Raji (cell line): ENCODE data around the gene PRPH.

ENCODE experiments used
- POLR2A ChIP-seq: IDR thresholded peaks from 2 replicates; pipeline ENCODE4 v1.6.1; 2011; ENCODE audit warnings: low read depth, low read length, control low read depth; ENCODE audit not compliant: insufficient read depth

Gene PRPH

GRCh38 chr12:49325606-49326005 lies 30.7 kb downstream of the PRPH start:
- no peak for TF ChIP-seq POLR2A

- TF ChIP-seq POLR2A = no peak
These were observed 32.4 kb downstream of the PRPH start for GRCh38 chr12:49327368-49327767.

DNA sequence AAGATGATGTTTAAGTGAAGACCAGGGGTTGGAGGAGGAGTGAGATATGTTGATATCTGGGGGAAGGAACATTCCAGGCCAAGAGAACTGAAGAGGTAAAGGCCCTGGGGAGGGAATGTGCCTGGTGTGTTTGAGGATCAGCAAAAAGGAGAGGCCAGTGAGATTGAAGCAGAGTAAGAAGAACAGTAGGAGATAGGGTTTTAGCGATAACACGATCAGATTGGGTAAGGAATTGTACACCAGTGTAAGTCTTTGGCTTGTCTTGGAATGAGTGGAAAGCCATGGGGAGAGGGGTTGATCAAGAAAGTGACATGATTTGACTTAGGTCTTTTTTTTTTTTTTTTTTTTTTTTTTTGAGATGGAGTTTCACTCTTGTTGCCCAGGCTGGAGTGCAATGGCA lies 32.9 kb downstream of the PRPH start:
- no peak for TF ChIP-seq POLR2A

DNA sequence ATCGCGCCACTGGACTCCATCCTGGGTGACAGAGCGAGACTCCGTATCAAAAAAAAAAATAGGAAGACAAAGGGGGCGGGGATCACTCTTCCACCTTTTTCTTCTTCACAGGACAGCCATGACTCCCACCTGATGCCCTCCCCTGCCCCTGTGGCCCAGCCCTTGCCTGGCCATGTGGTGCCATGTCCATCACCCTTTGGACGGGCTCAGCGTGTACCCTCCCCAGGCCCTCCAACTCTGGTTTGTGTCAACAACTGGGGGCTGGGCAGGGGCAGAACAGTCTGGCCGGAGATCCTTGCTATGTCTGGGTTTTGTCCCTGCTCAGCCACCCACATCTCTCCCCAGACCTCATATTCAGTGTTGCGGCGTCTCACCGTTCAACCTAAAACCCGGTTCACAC lies 33.9 kb downstream of the PRPH start:
- no peak for TF ChIP-seq POLR2A

- no peak for TF ChIP-seq POLR2A
These were observed 35.2 kb downstream of the PRPH start for GRCh38 chr12:49330032-49330619.

DNA sequence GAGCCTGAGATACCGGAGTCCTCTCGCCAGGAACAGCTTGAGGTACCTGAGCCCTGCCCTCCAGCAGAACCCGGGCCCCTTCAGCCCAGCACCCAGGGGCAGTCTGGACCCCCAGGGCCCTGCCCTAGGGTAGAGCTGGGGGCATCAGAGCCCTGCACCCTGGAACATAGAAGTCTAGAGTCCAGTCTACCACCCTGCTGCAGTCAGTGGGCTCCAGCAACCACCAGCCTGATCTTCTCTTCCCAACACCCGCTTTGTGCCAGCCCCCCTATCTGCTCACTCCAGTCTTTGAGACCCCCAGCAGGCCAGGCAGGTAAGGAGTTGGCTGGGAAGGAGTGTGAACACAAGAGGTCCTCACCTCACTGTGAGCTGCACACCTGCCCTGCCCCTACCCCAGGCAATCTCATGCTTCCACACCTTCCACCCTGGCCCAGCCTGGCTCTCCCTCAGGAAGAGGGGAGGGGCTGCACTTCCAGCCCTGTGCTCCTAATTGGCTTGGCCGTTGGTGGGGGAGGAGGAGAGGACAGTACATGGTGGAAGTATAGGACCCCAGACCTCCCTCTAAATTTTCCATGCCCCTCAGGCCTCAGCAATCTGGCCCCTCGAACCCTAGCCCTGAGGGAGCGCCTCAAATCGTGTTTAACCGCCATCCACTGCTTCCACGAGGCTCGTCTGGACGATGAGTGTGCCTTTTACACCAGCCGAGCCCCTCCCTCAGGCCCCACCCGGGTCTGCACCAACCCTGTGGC lies 35.9 kb downstream of the PRPH start:
- TF ChIP-seq POLR2A = no peak

DNA sequence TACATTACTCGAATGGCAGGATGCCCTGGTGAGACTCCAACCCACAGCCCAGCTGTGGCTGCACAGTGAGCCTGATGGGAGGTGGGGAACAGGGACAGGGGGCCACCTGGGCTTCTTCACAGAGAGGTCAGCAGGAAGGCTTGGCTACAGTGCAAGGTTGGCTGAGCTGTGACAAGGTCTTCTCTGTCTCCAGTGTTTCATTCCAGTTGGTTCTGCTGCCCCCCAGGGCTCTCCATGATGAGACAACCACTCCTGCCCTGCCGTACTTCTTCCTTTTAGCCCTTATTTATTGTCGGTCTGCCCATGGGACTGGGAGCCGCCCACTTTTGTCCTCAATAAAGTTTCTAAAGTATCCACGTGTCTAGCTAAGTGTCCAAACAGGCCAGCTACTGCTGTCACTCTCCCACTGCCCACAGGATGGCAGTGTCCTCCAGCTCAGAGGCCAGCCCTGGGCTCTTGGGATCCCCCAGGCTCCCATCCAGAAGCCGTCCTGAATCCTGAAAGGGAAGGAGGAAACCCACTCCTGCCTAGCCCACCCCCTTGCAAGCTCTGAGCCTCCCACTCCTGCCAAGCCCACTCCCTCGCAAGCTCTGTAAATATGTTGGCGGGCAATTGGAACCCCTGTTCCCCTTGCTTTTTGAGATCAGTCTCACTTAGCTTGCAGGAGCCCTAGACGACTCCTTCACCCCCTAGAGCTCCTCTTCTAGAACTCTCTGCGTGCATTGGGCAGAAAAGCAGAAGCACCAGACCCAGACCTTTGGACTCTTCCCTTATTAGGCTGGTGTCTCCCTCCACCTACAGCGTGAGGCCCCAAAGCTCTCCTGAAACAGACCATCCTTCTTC lies 36.7 kb downstream of the PRPH start:
- no peak for TF ChIP-seq POLR2A

DNA sequence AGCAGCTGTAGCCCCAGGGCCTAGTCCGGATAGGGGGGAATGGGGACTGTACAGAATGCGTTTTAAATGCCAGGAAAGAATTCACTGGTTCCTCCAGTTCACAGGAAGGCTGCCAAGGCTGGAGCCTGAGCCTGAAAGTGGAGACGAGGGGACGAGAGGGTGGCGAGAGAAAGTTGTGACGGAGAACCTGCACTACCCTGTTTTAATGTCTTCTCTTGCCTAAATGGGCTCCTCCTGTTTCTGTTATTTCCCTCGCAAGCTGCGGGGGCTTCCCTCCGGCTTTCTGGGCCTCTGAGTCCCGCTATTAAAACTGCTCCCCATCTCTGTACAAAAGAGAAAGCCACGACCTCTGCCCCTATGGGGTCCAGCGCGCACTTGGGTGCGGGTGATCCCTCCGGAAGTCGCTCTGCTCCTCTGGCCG lies 37.5 kb downstream of the PRPH start:
- no peak for TF ChIP-seq POLR2A

GRCh38 chr12:49332891-49333371 lies 38.0 kb downstream of the PRPH start:
- no peak for TF ChIP-seq POLR2A

- TF ChIP-seq POLR2A = no peak
These were observed 39.3 kb downstream of the PRPH start for GRCh38 chr12:49334226-49334625.

DNA sequence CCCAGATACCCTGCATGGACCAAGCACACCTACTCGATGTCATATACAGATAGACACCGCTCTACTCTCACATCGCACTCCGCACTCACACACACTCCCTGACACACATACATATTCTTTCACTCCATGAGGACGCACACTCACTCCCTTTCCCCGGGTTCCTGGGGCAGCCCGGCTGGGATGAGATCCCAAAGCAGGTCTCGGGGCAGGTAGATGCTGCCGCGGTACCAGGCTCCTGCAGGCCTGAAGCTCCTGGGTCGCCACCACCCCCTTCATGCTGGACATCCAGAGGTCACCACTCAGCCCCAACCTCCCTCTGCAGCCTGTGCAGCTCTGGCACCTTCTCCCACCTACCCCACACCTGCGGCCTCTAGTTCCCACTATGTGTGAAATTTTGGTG lies 39.7 kb downstream of the PRPH start:
- TF ChIP-seq POLR2A = no peak

DNA sequence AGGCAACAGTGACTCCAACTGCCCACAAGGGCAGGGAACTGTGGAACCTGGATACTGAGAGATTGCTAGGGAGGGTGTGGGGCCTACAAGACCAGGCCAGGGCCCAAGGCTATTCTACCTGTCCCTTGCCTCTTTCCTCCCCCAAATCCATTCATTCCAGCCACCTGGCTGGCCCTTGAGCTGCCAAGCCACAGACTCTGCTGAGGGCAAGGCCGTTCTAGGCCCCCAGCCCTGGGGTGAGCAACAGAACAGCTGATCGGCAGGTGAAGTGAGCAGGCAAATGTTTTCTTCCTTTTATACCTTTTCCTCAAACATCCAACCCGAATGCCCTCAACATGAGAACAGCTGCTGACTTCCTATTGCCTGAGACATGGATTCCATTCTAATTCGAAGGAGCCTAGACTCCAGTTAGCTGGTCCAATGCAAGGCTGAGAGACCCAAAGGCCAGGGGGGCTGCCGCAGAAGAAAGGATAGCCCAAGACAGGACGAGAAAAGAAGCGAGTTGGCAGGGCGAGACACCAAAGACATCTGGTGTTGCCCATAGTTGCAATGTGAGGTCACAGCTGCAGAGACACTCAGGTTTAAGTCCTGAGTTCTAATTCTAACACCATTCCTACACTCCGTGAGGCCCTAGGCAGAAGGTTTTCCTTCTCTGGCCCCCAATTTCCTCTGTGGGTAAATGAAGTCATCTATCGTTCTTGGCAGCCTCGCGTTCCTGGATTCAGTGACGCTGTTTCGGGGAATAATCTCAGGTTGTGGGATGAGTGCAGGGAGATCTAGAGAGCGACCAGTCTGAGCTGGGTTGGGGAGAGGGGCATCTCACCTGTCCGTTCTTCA lies 40.4 kb downstream of the PRPH start:
- TF ChIP-seq POLR2A = no peak

DNA sequence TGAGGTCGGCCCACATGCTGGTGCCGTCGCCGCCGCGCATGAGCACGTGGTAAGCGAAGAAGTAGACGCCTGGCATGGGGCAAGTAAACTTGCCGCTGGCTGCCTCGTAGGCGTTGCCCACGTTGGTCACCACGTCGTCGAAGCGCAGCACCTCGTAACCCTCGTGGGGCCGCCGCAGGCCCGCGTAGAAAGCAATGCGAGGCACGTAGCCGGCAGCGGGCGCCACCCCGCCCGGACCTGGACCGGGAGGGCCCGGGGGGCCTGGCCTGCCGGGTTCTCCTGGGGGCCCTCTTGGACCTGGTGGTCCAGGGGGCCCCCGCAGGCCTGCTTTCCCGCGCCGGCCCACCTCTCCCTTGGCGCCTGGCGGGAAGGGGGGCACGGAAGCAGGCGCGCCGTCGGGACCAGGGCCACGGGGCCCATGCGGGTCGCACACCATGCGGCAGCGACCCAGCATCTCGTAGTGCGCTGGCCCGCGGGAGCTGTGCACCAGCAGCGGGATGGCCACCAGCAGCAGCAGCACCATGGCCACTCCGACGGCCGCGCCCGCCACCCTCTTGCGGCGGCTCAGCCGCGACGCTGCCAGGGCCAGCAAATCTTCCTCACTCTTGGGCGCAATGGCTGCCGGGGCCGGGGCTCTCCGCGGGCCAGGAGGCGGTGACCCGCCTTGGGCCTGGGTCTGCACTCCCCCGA lies 41.2 kb downstream of the PRPH start:
- TF ChIP-seq POLR2A = no peak

GRCh38 chr12:49336645-49337584 lies 42.0 kb downstream of the PRPH start, which contains the start of gene C1QL4:
Gene C1QL4, minus strand, starts transcription at chr12:49337188. Its CDS starts 711 bp downstream, at chr12:49336477.
- TF ChIP-seq POLR2A = no peak
